SK-N-SH treated with all-trans-retinoic acid at 6 μM for 48 hours (cell line): ENCODE data around the gene NFAT5.
"Not testable (repeated sequence)": the region's sequence is repeated elsewhere in the genome, so short reads cannot be mapped to it uniquely, and the experiment has no call there.

Experiments used
- ATAC-seq: fragments of 200-7000 bp; cut with Tn5 transposase; 3 replicates; pipeline ENCODE4 v1.9.1; 2020; ENCODE audit warnings: mild to moderate bottlenecking, moderate library complexity
- ARNTL ChIP-seq: fragments of 450-650 bp; formaldehyde crosslinking; IDR thresholded peaks from 2 replicates; pipeline ENCODE4 v1.5.0; 2020; ENCODE audit warnings: low read depth, mild to moderate bottlenecking, moderate library complexity, borderline replicate concordance
- BACH2 ChIP-seq: fragments of 250-450 bp; sonication (Bioruptor Pico); IDR thresholded peaks from 2 replicates; pipeline ENCODE4 v1.9.0; 2021; ENCODE audit warnings: mild to moderate bottlenecking, borderline replicate concordance
- CSDC2 ChIP-seq: fragments of 250-450 bp; sonication (Bioruptor Pico); IDR thresholded peaks from 2 replicates; pipeline ENCODE4 v1.5.0; 2020; ENCODE audit warnings: mild to moderate bottlenecking, moderate library complexity
- ESRRG ChIP-seq: fragments of 250-450 bp; sonication (Bioruptor Pico); IDR thresholded peaks from 2 replicates; pipeline ENCODE4 v1.6.1; 2021; ENCODE audit warnings: mild to moderate bottlenecking
- GLIS3 ChIP-seq: fragments of 250-450 bp; sonication (Bioruptor Pico); IDR thresholded peaks from 2 replicates; pipeline ENCODE4 v1.5.0; 2020; ENCODE audit warnings: mild to moderate bottlenecking, moderate library complexity
- ISL1 ChIP-seq: fragments of 250-450 bp; sonication (Bioruptor Pico); IDR thresholded peaks from 2 replicates; pipeline ENCODE4 v2.1.2; 2022; ENCODE audit warnings: mild to moderate bottlenecking, moderate library complexity
- OSR1 ChIP-seq: fragments of 250-450 bp; sonication (Bioruptor Pico); IDR thresholded peaks from 2 replicates; pipeline ENCODE4 v1.8.0; 2022; ENCODE audit warnings: moderate library complexity, mild to moderate bottlenecking, inconsistent platforms
- RARB ChIP-seq: fragments of 250-450 bp; sonication (Bioruptor Pico); IDR thresholded peaks from 2 replicates; pipeline ENCODE4 v1.8.0; 2021; ENCODE audit warnings: mild to moderate bottlenecking, moderate library complexity
- SNAI2 ChIP-seq: fragments of 250-450 bp; sonication (Bioruptor Pico); IDR thresholded peaks from 2 replicates; pipeline ENCODE4 v1.5.0; 2020; ENCODE audit warnings: mild to moderate bottlenecking, moderate library complexity
- ZC3H10 ChIP-seq: fragments of 250-450 bp; sonication (Bioruptor Pico); IDR thresholded peaks from 2 replicates; pipeline ENCODE4 v1.5.1; 2021; ENCODE audit warnings: mild to moderate bottlenecking, moderate library complexity
- ZFP3 ChIP-seq: fragments of 250-450 bp; sonication (Bioruptor Pico); IDR thresholded peaks from 2 replicates; pipeline ENCODE4 v1.5.0; 2020; ENCODE audit warnings: mild to moderate bottlenecking, moderate library complexity
- ZFP30 ChIP-seq: fragments of 450-650 bp; formaldehyde crosslinking; IDR thresholded peaks from 2 replicates; pipeline ENCODE4 v1.5.0; 2022; ENCODE audit warnings: mild to moderate bottlenecking, moderate library complexity
- ZNF565 ChIP-seq: fragments of 450-650 bp; formaldehyde crosslinking; conservative IDR thresholded peaks from 2 replicates; pipeline ENCODE4 v1.5.0; 2020; ENCODE audit warnings: low read depth, mild to moderate bottlenecking, moderate library complexity
- ZNF8 ChIP-seq: fragments of 450-650 bp; formaldehyde crosslinking; IDR thresholded peaks from 2 replicates; pipeline ENCODE4 v1.5.0; 2020; ENCODE audit warnings: mild to moderate bottlenecking, moderate library complexity
- TF ChIP-seq, protein P1 (sequence below): fragments of 250-450 bp; sonication (Bioruptor Pico); IDR thresholded peaks from 2 replicates; pipeline ENCODE4 v1.8.0; 2021; ENCODE audit warnings: low read depth, mild to moderate bottlenecking, moderate library complexity, borderline replicate concordance
- TF ChIP-seq, protein P2 (sequence below): fragments of 250-450 bp; sonication (Bioruptor Pico); IDR thresholded peaks from 2 replicates; pipeline ENCODE4 v1.5.1; 2021; ENCODE audit warnings: mild to moderate bottlenecking, moderate library complexity
- TF ChIP-seq, protein P3 (sequence below): fragments of 250-450 bp; sonication (Bioruptor Pico); IDR thresholded peaks from 2 replicates; pipeline ENCODE4 v1.8.0; 2020; ENCODE audit warnings: mild to moderate bottlenecking, moderate library complexity, borderline replicate concordance
- TF ChIP-seq, protein P4 (sequence below): fragments of 250-450 bp; sonication (Bioruptor Pico); IDR thresholded peaks from 2 replicates; pipeline ENCODE4 v1.5.1; 2020; ENCODE audit warnings: low read depth, mild to moderate bottlenecking, moderate library complexity
- TF ChIP-seq, protein P5 (sequence below): fragments of 250-450 bp; sonication (Bioruptor Pico); IDR thresholded peaks from 2 replicates; pipeline ENCODE4 v1.5.0; 2020; ENCODE audit warnings: mild to moderate bottlenecking, moderate library complexity

NFAT5 gene

DNA sequence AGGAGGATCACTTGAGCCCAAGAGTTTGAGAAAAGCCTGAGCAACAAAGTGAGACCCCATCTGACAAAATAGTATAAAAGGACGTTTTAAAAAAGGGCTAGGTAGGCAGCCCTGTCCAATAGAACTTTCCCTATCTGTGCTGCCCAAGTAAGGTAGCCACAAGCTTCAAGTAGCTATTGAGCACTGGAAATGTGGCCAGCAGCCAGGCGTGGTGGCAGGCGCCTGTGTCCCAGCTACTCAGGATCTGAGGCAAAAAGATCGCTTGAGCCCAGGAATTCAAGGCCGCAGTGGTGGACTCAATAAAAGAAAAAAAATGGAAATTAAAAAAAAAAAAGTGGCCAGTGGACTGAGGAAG is 162.1 kb downstream of the NFAT5 start:
- no peak for ATAC-seq
- no peak for TF ChIP-seq BACH2 (CRISPR knock-in tag)
- TF ChIP-seq, all 23 proteins: peak for 0

DNA sequence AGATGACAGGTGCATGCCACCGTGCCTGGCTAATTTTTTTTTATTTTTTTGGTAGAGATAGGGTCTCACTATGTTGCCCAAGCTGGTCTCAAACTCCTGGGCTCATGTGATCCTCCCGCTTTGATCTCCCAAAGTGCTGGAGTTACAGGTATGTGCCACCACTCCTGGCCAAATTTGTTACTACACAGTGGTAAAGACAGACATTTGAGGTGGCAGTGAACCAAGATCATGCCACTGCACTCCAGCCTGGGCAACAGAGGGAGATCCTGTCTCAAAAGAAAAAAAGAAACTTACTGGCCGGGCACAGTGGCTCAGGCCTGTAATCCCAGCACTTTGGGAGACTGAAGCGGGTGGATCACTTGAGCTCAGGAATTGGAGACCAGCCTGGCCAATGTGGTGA is 163.3 kb downstream of the NFAT5 start:
- ATAC-seq: not testable (repeated sequence)

DNA sequence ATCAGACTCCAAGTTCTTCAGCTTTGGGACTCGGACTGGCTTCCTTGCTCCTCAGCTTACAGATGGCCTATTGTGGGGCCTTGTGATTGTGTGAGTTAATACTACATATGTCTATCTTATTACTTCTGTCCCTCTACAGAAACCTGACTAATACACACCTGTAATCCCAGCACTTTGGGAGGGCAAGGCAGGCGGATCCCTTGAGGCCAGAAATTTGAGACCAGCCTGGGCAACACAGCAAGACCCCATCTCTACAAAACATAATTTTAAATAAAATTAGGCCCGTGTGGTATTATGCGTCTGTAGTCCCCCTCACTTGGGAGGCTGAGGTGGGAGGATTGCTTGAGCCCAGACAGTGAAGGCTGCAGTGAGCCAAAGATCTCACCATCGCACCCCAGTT is 165.5 kb downstream of the NFAT5 start:
- not testable (repeated sequence) for ATAC-seq

DNA sequence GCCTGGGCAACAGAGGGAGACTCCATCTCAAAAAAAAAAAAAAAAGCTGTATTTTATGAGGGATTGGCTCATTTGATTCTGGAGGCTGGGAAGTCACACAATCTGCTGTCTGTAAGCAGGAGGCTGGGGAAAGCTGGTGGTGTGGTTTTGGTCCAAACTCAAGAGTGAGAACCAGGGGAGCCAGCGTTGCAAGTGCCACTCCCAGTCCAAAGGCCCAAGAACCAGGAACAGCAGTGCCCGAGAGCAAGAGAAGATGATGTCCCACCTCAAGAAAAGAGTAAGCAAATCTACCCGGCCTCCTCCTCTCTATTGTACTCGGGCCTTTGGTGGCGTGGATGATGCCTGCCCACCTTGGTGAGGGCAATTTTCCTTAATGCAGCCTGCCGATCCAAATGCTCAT is 166.3 kb downstream of the NFAT5 start:
- ATAC-seq: no peak
- TF ChIP-seq RARB: no peak
- no peak for TF ChIP-seq CSDC2 (CRISPR knock-in tag)
- TF ChIP-seq ARNTL (CRISPR knock-in tag): no peak
- TF ChIP-seq ZC3H10: no peak
- TF ChIP-seq, protein P1, sequence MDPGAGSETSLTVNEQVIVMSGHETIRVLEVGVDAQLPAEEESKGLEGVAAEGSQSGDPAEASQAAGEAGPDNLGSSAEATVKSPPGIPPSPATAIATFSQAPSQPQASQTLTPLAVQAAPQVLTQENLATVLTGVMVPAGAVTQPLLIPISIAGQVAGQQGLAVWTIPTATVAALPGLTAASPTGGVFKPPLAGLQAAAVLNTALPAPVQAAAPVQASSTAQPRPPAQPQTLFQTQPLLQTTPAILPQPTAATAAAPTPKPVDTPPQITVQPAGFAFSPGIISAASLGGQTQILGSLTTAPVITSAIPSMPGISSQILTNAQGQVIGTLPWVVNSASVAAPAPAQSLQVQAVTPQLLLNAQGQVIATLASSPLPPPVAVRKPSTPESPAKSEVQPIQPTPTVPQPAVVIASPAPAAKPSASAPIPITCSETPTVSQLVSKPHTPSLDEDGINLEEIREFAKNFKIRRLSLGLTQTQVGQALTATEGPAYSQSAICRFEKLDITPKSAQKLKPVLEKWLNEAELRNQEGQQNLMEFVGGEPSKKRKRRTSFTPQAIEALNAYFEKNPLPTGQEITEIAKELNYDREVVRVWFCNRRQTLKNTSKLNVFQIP (CRISPR knock-in tag): no peak
- TF ChIP-seq, protein P2, sequence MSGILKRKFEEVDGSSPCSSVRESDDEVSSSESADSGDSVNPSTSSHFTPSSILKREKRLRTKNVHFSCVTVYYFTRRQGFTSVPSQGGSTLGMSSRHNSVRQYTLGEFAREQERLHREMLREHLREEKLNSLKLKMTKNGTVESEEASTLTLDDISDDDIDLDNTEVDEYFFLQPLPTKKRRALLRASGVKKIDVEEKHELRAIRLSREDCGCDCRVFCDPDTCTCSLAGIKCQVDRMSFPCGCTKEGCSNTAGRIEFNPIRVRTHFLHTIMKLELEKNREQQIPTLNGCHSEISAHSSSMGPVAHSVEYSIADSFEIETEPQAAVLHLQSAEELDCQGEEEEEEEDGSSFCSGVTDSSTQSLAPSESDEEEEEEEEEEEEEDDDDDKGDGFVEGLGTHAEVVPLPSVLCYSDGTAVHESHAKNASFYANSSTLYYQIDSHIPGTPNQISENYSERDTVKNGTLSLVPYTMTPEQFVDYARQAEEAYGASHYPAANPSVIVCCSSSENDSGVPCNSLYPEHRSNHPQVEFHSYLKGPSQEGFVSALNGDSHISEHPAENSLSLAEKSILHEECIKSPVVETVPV (CRISPR knock-in tag): no peak
- TF ChIP-seq ZNF8: no peak
- TF ChIP-seq, protein P3, sequence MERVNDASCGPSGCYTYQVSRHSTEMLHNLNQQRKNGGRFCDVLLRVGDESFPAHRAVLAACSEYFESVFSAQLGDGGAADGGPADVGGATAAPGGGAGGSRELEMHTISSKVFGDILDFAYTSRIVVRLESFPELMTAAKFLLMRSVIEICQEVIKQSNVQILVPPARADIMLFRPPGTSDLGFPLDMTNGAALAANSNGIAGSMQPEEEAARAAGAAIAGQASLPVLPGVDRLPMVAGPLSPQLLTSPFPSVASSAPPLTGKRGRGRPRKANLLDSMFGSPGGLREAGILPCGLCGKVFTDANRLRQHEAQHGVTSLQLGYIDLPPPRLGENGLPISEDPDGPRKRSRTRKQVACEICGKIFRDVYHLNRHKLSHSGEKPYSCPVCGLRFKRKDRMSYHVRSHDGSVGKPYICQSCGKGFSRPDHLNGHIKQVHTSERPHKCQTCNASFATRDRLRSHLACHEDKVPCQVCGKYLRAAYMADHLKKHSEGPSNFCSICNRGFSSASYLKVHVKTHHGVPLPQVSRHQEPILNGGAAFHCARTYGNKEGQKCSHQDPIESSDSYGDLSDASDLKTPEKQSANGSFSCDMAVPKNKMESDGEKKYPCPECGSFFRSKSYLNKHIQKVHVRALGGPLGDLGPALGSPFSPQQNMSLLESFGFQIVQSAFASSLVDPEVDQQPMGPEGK: no peak
- TF ChIP-seq, protein P4, sequence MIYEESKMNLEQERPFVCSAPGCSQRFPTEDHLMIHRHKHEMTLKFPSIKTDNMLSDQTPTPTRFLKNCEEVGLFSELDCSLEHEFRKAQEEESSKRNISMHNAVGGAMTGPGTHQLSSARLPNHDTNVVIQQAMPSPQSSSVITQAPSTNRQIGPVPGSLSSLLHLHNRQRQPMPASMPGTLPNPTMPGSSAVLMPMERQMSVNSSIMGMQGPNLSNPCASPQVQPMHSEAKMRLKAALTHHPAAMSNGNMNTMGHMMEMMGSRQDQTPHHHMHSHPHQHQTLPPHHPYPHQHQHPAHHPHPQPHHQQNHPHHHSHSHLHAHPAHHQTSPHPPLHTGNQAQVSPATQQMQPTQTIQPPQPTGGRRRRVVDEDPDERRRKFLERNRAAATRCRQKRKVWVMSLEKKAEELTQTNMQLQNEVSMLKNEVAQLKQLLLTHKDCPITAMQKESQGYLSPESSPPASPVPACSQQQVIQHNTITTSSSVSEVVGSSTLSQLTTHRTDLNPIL (CRISPR knock-in tag): no peak
- TF ChIP-seq ISL1 (CRISPR knock-in tag): no peak
- no peak for TF ChIP-seq ZNF565 (CRISPR knock-in tag)
- no peak for TF ChIP-seq GLIS3
- TF ChIP-seq ZFP3 (CRISPR knock-in tag): no peak
- TF ChIP-seq ZFP30 (CRISPR knock-in tag): no peak
- TF ChIP-seq OSR1 (CRISPR knock-in tag): no peak
- TF ChIP-seq SNAI2: no peak

DNA sequence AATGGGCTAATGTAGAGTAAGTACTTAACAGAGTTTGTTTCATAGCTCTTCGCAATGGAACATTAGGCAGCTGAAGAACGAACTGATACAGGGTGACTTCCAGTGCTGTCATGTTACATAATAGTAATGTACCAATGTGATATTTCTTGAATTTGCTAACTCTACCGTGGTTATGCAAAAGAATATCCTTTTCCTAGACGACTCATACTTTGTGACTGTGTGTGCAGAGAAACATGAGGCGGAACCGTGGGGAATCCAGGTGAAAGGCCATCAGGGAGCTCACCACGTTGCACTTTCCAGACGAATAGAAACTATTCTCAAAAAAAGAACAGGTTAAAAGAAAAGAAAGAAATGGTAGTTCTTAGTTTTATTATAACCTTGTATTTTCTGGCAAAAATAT is 175.8 kb downstream of the NFAT5 start:
- TF ChIP-seq, protein P4 (CRISPR knock-in tag): no peak
- TF ChIP-seq ESRRG (CRISPR knock-in tag) (no peak), ARNTL (CRISPR knock-in tag) (no peak), GLIS3 (no peak)
- TF ChIP-seq, protein P5, sequence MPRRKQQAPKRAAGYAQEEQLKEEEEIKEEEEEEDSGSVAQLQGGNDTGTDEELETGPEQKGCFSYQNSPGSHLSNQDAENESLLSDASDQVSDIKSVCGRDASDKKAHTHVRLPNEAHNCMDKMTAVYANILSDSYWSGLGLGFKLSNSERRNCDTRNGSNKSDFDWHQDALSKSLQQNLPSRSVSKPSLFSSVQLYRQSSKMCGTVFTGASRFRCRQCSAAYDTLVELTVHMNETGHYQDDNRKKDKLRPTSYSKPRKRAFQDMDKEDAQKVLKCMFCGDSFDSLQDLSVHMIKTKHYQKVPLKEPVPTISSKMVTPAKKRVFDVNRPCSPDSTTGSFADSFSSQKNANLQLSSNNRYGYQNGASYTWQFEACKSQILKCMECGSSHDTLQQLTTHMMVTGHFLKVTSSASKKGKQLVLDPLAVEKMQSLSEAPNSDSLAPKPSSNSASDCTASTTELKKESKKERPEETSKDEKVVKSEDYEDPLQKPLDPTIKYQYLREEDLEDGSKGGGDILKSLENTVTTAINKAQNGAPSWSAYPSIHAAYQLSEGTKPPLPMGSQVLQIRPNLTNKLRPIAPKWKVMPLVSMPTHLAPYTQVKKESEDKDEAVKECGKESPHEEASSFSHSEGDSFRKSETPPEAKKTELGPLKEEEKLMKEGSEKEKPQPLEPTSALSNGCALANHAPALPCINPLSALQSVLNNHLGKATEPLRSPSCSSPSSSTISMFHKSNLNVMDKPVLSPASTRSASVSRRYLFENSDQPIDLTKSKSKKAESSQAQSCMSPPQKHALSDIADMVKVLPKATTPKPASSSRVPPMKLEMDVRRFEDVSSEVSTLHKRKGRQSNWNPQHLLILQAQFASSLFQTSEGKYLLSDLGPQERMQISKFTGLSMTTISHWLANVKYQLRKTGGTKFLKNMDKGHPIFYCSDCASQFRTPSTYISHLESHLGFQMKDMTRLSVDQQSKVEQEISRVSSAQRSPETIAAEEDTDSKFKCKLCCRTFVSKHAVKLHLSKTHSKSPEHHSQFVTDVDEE (CRISPR knock-in tag): no peak
- TF ChIP-seq, protein P1 (CRISPR knock-in tag): no peak
- TF ChIP-seq, protein P3: no peak
- TF ChIP-seq, all 23 proteins: peak for 0
- peak; percentile 17; the same call in 1 of the 3 replicates for ATAC-seq
